Measurements from ENCODE around the gene MED25.

MED25 gene

GRCh38 chr19:49809941-49810389 lies 8.1 kb upstream of the MED25 start:
- TF ChIP-seq REST (IDR thresholded peaks at IDR 0.05; ENCODE audit: insufficient read depth in 1 of 2, low read depth in 2 of 2, low read length in 2 of 2) (no peak), SIN3A (IDR thresholded peaks at IDR 0.05; ENCODE audit: borderline replicate concordance, insufficient read depth, low read length) (no peak), FOXP2 (optimal IDR thresholded peaks at IDR 0.05; ENCODE audit: borderline replicate concordance, extremely low read depth, extremely low read length, insufficient read depth) (no peak), POLR2AphosphoS5 (IDR thresholded peaks at IDR 0.05; ENCODE audit: low read depth, low read length) (no peak), TAF1 (IDR thresholded peaks at IDR 0.05; ENCODE audit: borderline replicate concordance, insufficient read depth, low read length) (no peak)

DNA sequence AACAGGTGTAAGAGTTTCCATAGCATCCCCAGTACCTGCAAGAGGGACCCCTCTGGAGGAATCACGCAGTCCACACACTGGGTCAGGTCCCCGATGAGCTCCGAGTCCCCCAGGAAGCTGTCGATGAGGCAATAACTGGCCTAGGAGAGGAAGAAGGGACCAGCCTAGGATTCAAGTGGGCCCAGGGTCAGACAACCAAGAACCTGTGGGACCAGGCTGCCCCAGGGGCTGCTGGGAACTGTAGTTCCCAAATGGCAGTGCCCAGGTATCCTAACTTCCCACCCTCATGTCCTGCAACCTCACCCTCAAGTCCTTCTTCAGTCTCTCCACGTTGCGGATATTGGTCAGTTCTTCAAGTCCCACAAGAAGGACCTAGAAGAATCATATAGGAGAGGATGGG lies 6.8 kb upstream of the MED25 start:
- TF ChIP-seq TAF1 (IDR thresholded peaks at IDR 0.05; ENCODE audit: borderline replicate concordance, insufficient read depth, low read length), result no peak
- no peak for TF ChIP-seq POLR2AphosphoS5 (IDR thresholded peaks at IDR 0.05; ENCODE audit: low read depth, low read length)
- no peak for TF ChIP-seq REST (IDR thresholded peaks at IDR 0.05; ENCODE audit: insufficient read depth in 1 of 2, low read depth in 2 of 2, low read length in 2 of 2)
- TF ChIP-seq FOXP2 (optimal IDR thresholded peaks at IDR 0.05; ENCODE audit: borderline replicate concordance, extremely low read depth, extremely low read length, insufficient read depth), result no peak
- TF ChIP-seq SIN3A (IDR thresholded peaks at IDR 0.05; ENCODE audit: borderline replicate concordance, insufficient read depth, low read length), result no peak

GRCh38 chr19:49812452-49812996 lies 5.6 kb upstream of the MED25 start:
- no peak for TF ChIP-seq TAF1 (IDR thresholded peaks at IDR 0.05; ENCODE audit: borderline replicate concordance, insufficient read depth, low read length)
- TF ChIP-seq REST (IDR thresholded peaks at IDR 0.05; ENCODE audit: insufficient read depth in 1 of 2, low read depth in 2 of 2, low read length in 2 of 2), result no peak
- TF ChIP-seq FOXP2 (optimal IDR thresholded peaks at IDR 0.05; ENCODE audit: borderline replicate concordance, extremely low read depth, extremely low read length, insufficient read depth), result no peak
- TF ChIP-seq POLR2AphosphoS5 (IDR thresholded peaks at IDR 0.05; ENCODE audit: low read depth, low read length), result no peak
- no peak for TF ChIP-seq SIN3A (IDR thresholded peaks at IDR 0.05; ENCODE audit: borderline replicate concordance, insufficient read depth, low read length)

DNA sequence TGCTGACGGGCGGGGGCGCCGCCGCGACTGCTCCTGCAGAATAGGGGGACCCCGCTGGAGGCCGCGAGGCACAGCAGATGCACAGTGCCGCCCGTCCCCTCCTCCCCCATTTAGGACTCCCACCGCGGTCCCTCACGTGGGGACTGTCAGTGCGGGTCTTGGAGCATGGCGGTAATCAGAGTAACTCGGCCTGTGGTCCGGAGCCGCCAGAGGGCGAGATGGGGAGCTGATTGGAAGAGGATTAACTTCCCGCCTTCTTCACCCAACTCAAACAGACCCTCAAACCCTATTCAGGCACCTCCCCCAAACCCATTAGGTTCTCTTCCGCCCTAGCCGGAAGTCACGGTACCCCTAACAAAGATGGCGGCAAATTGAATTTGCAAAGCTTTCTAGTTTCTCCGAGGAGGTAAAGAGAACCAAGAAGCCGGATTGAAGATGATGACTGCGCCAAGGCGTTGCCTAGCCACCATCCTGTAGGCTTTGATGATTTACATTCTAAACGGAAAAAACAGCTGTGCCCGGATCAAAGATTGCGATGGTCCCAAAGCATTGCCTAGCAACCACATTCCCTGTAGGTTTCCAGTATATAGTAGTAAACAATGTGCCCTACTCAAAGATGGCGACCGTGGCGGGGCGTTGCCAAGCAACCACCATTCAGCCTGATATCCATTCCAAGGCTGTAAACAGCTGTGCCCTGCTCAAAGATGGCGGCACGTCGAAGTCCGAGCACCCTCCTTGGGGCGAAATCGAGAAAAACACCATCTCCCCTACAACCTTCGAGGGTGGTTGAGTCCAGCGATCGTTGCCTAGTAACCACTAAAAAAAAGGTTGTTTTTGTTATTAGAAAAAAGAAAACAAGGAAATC lies 4.9 kb upstream of the MED25 start, which contains the start of gene FUZ:
Gene FUZ (minus strand): TSS at position 296 of the 865 bp plus-strand sequence. CDS start 186 bp downstream, at position 110.
- TF ChIP-seq TAF1 (IDR thresholded peaks at IDR 0.05; ENCODE audit: borderline replicate concordance, insufficient read depth, low read length) (no peak), SIN3A (IDR thresholded peaks at IDR 0.05; ENCODE audit: borderline replicate concordance, insufficient read depth, low read length) (peak; percentile 77; the same call in 1 of the 2 replicates), FOXP2 (optimal IDR thresholded peaks at IDR 0.05; ENCODE audit: borderline replicate concordance, extremely low read depth, extremely low read length, insufficient read depth) (peak; percentile 100)

GRCh38 chr19:49814010-49814409 lies 4.1 kb upstream of the MED25 start:
- TF ChIP-seq POLR2AphosphoS5 (IDR thresholded peaks at IDR 0.05; ENCODE audit: low read depth, low read length) (no peak), SIN3A (IDR thresholded peaks at IDR 0.05; ENCODE audit: borderline replicate concordance, insufficient read depth, low read length) (no peak), TAF1 (IDR thresholded peaks at IDR 0.05; ENCODE audit: borderline replicate concordance, insufficient read depth, low read length) (no peak), FOXP2 (optimal IDR thresholded peaks at IDR 0.05; ENCODE audit: borderline replicate concordance, extremely low read depth, extremely low read length, insufficient read depth) (no peak), REST (IDR thresholded peaks at IDR 0.05; ENCODE audit: insufficient read depth in 1 of 2, low read depth in 2 of 2, low read length in 2 of 2) (no peak)

Measured in PFSK-1 (cell line).